Measurements from ENCODE around the gene PRKAG1. TPM values are rescaled to one million over a fixed set of nuclear protein-coding genes. Genes with fewer than 3 reads are reported as not detected.

PRKAG1 gene
- total and polyA plus RNA-seq, 10 of the 15 experiments (the other 5 are each of a cell fraction or from before 2014, with no cell fraction given), result 44.5 to 91.6 (median 60.9) TPM

GRCh38 chr12:49051777-49052438 is 33.3 kb upstream of the PRKAG1 start:
- Histone ChIP-seq H3K36me3 (ENCODE audit: control insufficient read depth in 2 of 2, insufficient read depth in 2 of 2, low read length in 1 of 2) (peaks cover 42 to 66% of the 10 kb centered on the region in 2 experiments), H3K27me3 (replicated peaks in 1 of 2; ENCODE audit: control insufficient read depth in 2 of 2, insufficient read depth in 2 of 2, low read length in 1 of 2) (no peaks in the 10 kb centered on the region), H3K79me2 (ENCODE audit: control insufficient read depth, insufficient read depth, low read length) (peaks cover 28% of the 10 kb centered on the region), H4K20me1 (ENCODE audit: control insufficient read depth, insufficient read depth) (peaks cover 21% of the 10 kb centered on the region), H3K4me1 (ENCODE audit: control insufficient read depth, insufficient read depth, low read length) (peaks cover 6% of the 10 kb centered on the region; the same call in 1 of the 2 replicates), H3K9ac (ENCODE audit: control insufficient read depth, insufficient read depth, low read length) (no peak overlapping the region), H2AFZ (ENCODE audit: control insufficient read depth, low read depth, low read length) (no peak overlapping the region), H3K9me3 (replicated peaks; ENCODE audit: control insufficient read depth, insufficient read depth, low read length) (no peaks in the 10 kb centered on the region), H3K27ac (ENCODE audit: control insufficient read depth, insufficient read depth) (no peak overlapping the region), H3K4me2 (ENCODE audit: control insufficient read depth, insufficient read depth) (no peak overlapping the region), H3K4me3 (no peak overlapping the region)
- BruUV-seq (replicated peaks), result no TSS peak
- CTCF ChIA-PET, result no interaction called here
- 90% methylated on average over 20 of the region's 20 CpGs for WGBS (ENCODE audit: insufficient coverage, insufficient replicate concordance, low lambda C conversion rate, missing lambda C conversion rate)
- DNase-seq (ENCODE audit: low read depth, low spot score), result no peak
- in situ Hi-C loops (cut with MboI) (no loop called here), intact Hi-C loops (cut with micrococcal nuclease; ENCODE audit: unreplicated experiment) (no loop called here)
- RAD21 ChIA-PET (ENCODE audit: unreplicated experiment), result no interaction called here
- POLR2A ChIA-PET, result no interaction called here
- SMC1A ChIA-PET (ENCODE audit: uncharacterized antibody, unreplicated experiment), result no interaction called here
- FAIRE-seq, result no peak
- no peak for ATAC-seq
- TF ChIP-seq SIX5 (IDR thresholded peaks at IDR 0.05; ENCODE audit: low read depth, low read length, severe bottlenecking) (no peak), TARDBP (IDR thresholded peaks at IDR 0.05; ENCODE audit: borderline replicate concordance) (no peak), NR2C1 (IDR thresholded peaks at IDR 0.05) (no peak), WRNIP1 (IDR thresholded peaks at IDR 0.05; ENCODE audit: borderline replicate concordance, low read depth, low read length) (no peak), EZH2 (IDR thresholded peaks at IDR 0.05; ENCODE audit: borderline replicate concordance, control insufficient read depth, low read depth, low read length) (no peak), SREBF1 (IDR thresholded peaks at IDR 0.05; ENCODE audit: low read length) (no peak), BCL3 (IDR thresholded peaks at IDR 0.05; ENCODE audit: borderline replicate concordance, insufficient read depth, low read depth, low read length, poor library complexity, severe bottlenecking) (no peak), NBN (IDR thresholded peaks at IDR 0.05) (no peak), YY1 (IDR thresholded peaks at IDR 0.05; ENCODE audit: low read depth, low read length) (no peak), SPI1 (IDR thresholded peaks at IDR 0.05; ENCODE audit: borderline replicate concordance, insufficient read depth, low read depth, low read length) (no peak), ASH2L (IDR thresholded peaks at IDR 0.05; ENCODE audit: borderline replicate concordance, low read depth) (no peak), PML (IDR thresholded peaks at IDR 0.05; ENCODE audit: low read length) (no peak), NFXL1 (IDR thresholded peaks at IDR 0.05; ENCODE audit: borderline replicate concordance) (no peak), KLF5 (IDR thresholded peaks at IDR 0.05; ENCODE audit: partially characterized antibody) (no peak), CUX1 (IDR thresholded peaks at IDR 0.05; ENCODE audit: insufficient replicate concordance, low read depth, low read length) (no peak)

Data from GM12878 (cell line).